ENCODE data around the gene ABO. TPM values are rescaled to one million over a fixed set of nuclear protein-coding genes. Genes with fewer than 3 reads are reported as not detected.

The ABO gene
- total RNA-seq (1 to 10 TPM; 5.7 to 7.9 TPM), polyA plus RNA-seq (ENCODE audit: insufficient read length in 6 of 6) (1 to 10 TPM; 2.6 to 6.3 (median 4.3) TPM)
- long read RNA-seq, donor 1: 0 reads
- long read RNA-seq, donor 2: 0 reads
- long read RNA-seq, donor 3: 0 reads
- long read RNA-seq, donor 4, partial matches to known transcripts: 0 of 4 reads
- long read RNA-seq, donor 4, other reads (novel, unspliced or antisense): 4 of 4 reads
- long read RNA-seq, donor 5, full-length matches to known transcripts: 3 of 5,490 reads
- long read RNA-seq, donor 5, partial matches to known transcripts: 5,373 of 5,490 reads
- long read RNA-seq, donor 5, other reads (novel, unspliced or antisense): 114 of 5,490 reads
- long read RNA-seq, donor 6: 0 reads
- long read RNA-seq, donor 7: 0 reads
- long read RNA-seq, donor 8, partial matches to known transcripts: 0 of 1 reads
- long read RNA-seq, donor 8, other reads (novel, unspliced or antisense): 0 of 1 reads
- long read RNA-seq, donor 9: 0 reads
- long read RNA-seq, donor 10, partial matches to known transcripts: 0 of 4 reads
- long read RNA-seq, donor 10, other reads (novel, unspliced or antisense): 4 of 4 reads
- long read RNA-seq, donor 11, partial matches to known transcripts: 0 of 1 reads
- long read RNA-seq, donor 11, other reads (novel, unspliced or antisense): 0 of 1 reads
- long read RNA-seq, donor 12: 0 reads

- peaks cover 0 to 5% of the 10 kb centered on the region in 2 donors for H3K9me3 ChIP-seq
- peaks cover 14 to 45% of the 10 kb centered on the region in 2 donors for H3K27me3 ChIP-seq
- TF ChIP-seq CTCF (IDR thresholded peaks at IDR 0.05): no peak
- H3K36me3 ChIP-seq: no peaks in the 10 kb centered on the region
- ATAC-seq (peak; percentile 88), DNase-seq (peak in 1 of 4 donors; percentile 84)
- peak within 1 kb of the TSS in 1 of 2 donors; percentile 55 for H3K27ac ChIP-seq
- intact Hi-C loops (cut with DNase I): no loop called here
- H3K4me3 ChIP-seq: peak within 1 kb of the TSS; percentile 44 to 50
- peaks cover 0 to 13% of the 10 kb centered on the region in 2 donors for H3K4me1 ChIP-seq
These were observed at the start of gene ABO for GRCh38 chr9:133275105-133276000. TSS of gene ABO (minus strand) at chr9:133275201.

DNA sequence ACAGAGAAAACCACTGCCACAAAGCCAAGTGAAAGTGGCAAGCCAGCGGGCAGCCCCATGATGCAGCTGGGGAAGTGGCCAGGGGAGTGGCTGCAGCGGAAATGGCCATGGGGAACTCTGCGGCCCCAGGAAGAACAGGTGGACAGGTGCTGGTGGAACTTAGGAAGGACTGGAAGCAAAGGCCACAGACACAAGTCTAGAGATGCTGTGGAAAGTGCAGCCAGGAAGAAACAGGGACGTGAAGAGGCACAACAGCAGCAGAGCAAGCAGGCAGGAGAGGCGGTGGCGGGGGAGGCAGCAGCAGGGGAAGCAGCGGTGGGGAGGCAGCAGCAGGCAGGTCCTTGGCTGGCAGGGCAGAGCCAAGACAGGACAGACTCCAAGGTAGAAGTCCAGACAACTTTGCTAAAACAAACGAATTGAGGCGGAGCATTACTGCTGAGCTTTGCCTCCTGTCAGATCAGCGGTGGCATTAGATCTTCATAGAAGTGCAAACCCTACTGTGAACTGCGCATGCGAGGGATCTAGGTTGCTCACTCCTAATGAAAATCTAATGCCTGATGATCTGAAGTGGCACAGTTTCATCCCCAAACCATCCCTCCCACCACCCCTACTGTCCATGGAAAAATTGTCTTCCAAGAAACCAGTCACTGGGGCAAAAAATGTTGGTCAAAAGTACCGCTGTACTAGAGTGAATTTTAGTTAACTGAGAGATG, 49.1 kb upstream of the ABO start:
- H3K9me3 ChIP-seq: no peaks in the 10 kb centered on the region
- H3K4me3 ChIP-seq: no peak overlapping the region
- DNase-seq: peak in 1 of 4 donors; percentile 45
- no peak for ATAC-seq
- no peak for TF ChIP-seq CTCF (IDR thresholded peaks at IDR 0.05)
- H3K4me1 ChIP-seq: no peaks in the 10 kb centered on the region
- intact Hi-C loops (cut with DNase I): no loop called here
- peaks cover 0 to 5% of the 10 kb centered on the region in 2 donors for H3K27me3 ChIP-seq
- no peak overlapping the region for H3K27ac ChIP-seq
- H3K36me3 ChIP-seq: no peaks in the 10 kb centered on the region

DNA sequence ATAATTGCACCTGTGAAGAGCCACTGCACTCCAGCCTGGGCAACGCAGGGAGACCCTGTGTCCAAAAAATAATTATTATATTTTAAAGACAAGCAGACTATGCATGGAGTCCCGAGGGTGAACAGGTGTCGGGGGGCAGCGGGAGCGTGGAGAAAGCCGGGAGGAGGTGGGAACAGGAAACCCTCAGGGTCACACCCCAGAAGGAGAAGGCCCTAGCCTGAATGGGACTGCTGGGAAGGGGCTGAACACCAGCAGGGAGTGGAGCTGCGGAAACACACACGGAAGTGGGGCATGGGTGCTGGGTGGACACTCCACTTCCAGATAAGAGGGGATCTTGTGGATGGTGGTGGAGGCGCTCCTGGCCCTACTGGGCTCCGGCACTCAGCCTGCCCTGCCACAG, 48.2 kb upstream of the ABO start:
- no peaks in the 10 kb centered on the region for H3K4me1 ChIP-seq
- H3K27ac ChIP-seq: no peak overlapping the region
- no peak for TF ChIP-seq CTCF (IDR thresholded peaks at IDR 0.05)
- no peaks in the 10 kb centered on the region for H3K36me3 ChIP-seq
- DNase-seq (peak in 1 of 4 donors; percentile 29), ATAC-seq (no peak)
- H3K4me3 ChIP-seq: no peak overlapping the region
- no peaks in the 10 kb centered on the region for H3K9me3 ChIP-seq
- intact Hi-C loops (cut with DNase I): no loop called here
- H3K27me3 ChIP-seq: peaks cover 0 to 5% of the 10 kb centered on the region in 2 donors

GRCh38 chr9:133322701-133323100, 47.7 kb upstream of the ABO start:
- H3K9me3 ChIP-seq: no peaks in the 10 kb centered on the region
- no peak for ATAC-seq
- intact Hi-C loops (cut with DNase I): no loop called here
- peaks cover 0 to 5% of the 10 kb centered on the region in 2 donors for H3K27me3 ChIP-seq
- H3K4me3 ChIP-seq: no peak overlapping the region
- no peaks in the 10 kb centered on the region for H3K36me3 ChIP-seq
- no peaks in the 10 kb centered on the region for H3K4me1 ChIP-seq
- peak in 1 of 4 donors; percentile 28 for DNase-seq
- no peak overlapping the region for H3K27ac ChIP-seq
- no peak for TF ChIP-seq CTCF (IDR thresholded peaks at IDR 0.05)
